ENCODE measurements around the gene WDR5.

WDR5 gene

GRCh38 chr9:134204041-134204440 is 68.2 kb downstream of the WDR5 start:
- H3K4me1 ChIP-seq (ENCODE audit: control insufficient read depth, insufficient read depth, low read length) = peaks cover 11% of the 10 kb centered on the region
- H3K27ac ChIP-seq (ENCODE audit: low read length) = no peak overlapping the region
- H3K9me3 ChIP-seq (ENCODE audit: control insufficient read depth in 2 of 2, low read length in 2 of 2) = peaks cover 0 to 12% of the 10 kb centered on the region in 2 donors
- no peaks in the 10 kb centered on the region for H3K36me3 ChIP-seq (ENCODE audit: control insufficient read depth in 2 of 2, insufficient read depth in 2 of 2, low read length in 2 of 2)
- no peak overlapping the region for H3K9ac ChIP-seq (ENCODE audit: low read length in 2 of 2)
- H3K27me3 ChIP-seq (ENCODE audit: control insufficient read depth in 1 of 2, insufficient read depth in 2 of 2, low read length in 2 of 2) = no peaks in the 10 kb centered on the region
- no peak overlapping the region for H3K4me3 ChIP-seq (ENCODE audit: low read length in 2 of 2)

- Histone ChIP-seq H3K36me3 (ENCODE audit: control insufficient read depth in 2 of 2, insufficient read depth in 2 of 2, low read length in 2 of 2) (no peaks in the 10 kb centered on the region), H3K4me1 (ENCODE audit: control insufficient read depth, insufficient read depth, low read length) (peaks cover 16% of the 10 kb centered on the region), H3K4me3 (ENCODE audit: low read length in 2 of 2) (no peak overlapping the region), H3K9me3 (ENCODE audit: control insufficient read depth in 2 of 2, low read length in 2 of 2) (peaks cover 0 to 12% of the 10 kb centered on the region in 2 donors), H3K27ac (ENCODE audit: low read length) (no peak overlapping the region), H3K9ac (ENCODE audit: low read length in 2 of 2) (no peak overlapping the region), H3K27me3 (ENCODE audit: control insufficient read depth in 1 of 2, insufficient read depth in 2 of 2, low read length in 2 of 2) (no peaks in the 10 kb centered on the region)
These were observed 69.2 kb downstream of the WDR5 start for GRCh38 chr9:134204991-134205578.

- H3K36me3 ChIP-seq (ENCODE audit: control insufficient read depth in 2 of 2, insufficient read depth in 2 of 2, low read length in 2 of 2) = no peaks in the 10 kb centered on the region
- no peak overlapping the region for H3K9ac ChIP-seq (ENCODE audit: low read length in 2 of 2)
- no peak overlapping the region for H3K4me3 ChIP-seq (ENCODE audit: low read length in 2 of 2)
- H3K9me3 ChIP-seq (ENCODE audit: control insufficient read depth in 2 of 2, low read length in 2 of 2) = peaks cover 0 to 11% of the 10 kb centered on the region in 2 donors
- H3K27me3 ChIP-seq (ENCODE audit: control insufficient read depth in 1 of 2, insufficient read depth in 2 of 2, low read length in 2 of 2) = no peaks in the 10 kb centered on the region
- H3K4me1 ChIP-seq (ENCODE audit: control insufficient read depth, insufficient read depth, low read length) = peaks cover 24% of the 10 kb centered on the region
- no peak overlapping the region for H3K27ac ChIP-seq (ENCODE audit: low read length)
These were observed 69.9 kb downstream of the WDR5 start for GRCh38 chr9:134205672-134206310.

- no peak overlapping the region for H3K27ac ChIP-seq (ENCODE audit: low read length)
These were observed 70.7 kb downstream of the WDR5 start for GRCh38 chr9:134206311-134207300.

GRCh38 chr9:134208310-134208841 is 72.5 kb downstream of the WDR5 start:
- Histone ChIP-seq H3K9ac (ENCODE audit: low read length in 2 of 2) (no peak overlapping the region), H3K27me3 (ENCODE audit: control insufficient read depth in 1 of 2, insufficient read depth in 2 of 2, low read length in 2 of 2) (no peaks in the 10 kb centered on the region), H3K9me3 (ENCODE audit: control insufficient read depth in 2 of 2, low read length in 2 of 2) (peaks cover 0 to 7% of the 10 kb centered on the region in 2 donors), H3K4me3 (ENCODE audit: low read length in 2 of 2) (no peak overlapping the region), H3K27ac (ENCODE audit: low read length) (no peak overlapping the region), H3K4me1 (ENCODE audit: control insufficient read depth, insufficient read depth, low read length) (peaks cover 33% of the 10 kb centered on the region), H3K36me3 (ENCODE audit: control insufficient read depth in 2 of 2, insufficient read depth in 2 of 2, low read length in 2 of 2) (no peaks in the 10 kb centered on the region)

More at GRCh38 chr9:134206311-134207300, 70.7 kb downstream of the WDR5 start:
- Histone ChIP-seq H3K36me3 (ENCODE audit: control insufficient read depth in 2 of 2, insufficient read depth in 2 of 2, low read length in 2 of 2) (no peaks in the 10 kb centered on the region), H3K9ac (ENCODE audit: low read length in 2 of 2) (no peak overlapping the region), H3K4me1 (ENCODE audit: control insufficient read depth, insufficient read depth, low read length) (peaks cover 31% of the 10 kb centered on the region), H3K4me3 (ENCODE audit: low read length in 2 of 2) (no peak overlapping the region), H3K9me3 (ENCODE audit: control insufficient read depth in 2 of 2, low read length in 2 of 2) (peaks cover 0 to 8% of the 10 kb centered on the region in 2 donors), H3K27me3 (ENCODE audit: control insufficient read depth in 1 of 2, insufficient read depth in 2 of 2, low read length in 2 of 2) (no peaks in the 10 kb centered on the region)

GRCh38 chr9:134208981-134209725 is 73.3 kb downstream of the WDR5 start:
- no peak overlapping the region for H3K9ac ChIP-seq (ENCODE audit: low read length in 2 of 2)
- no peak overlapping the region for H3K27ac ChIP-seq (ENCODE audit: low read length)
- no peak overlapping the region for H3K4me3 ChIP-seq (ENCODE audit: low read length in 2 of 2)
- no peaks in the 10 kb centered on the region for H3K36me3 ChIP-seq (ENCODE audit: control insufficient read depth in 2 of 2, insufficient read depth in 2 of 2, low read length in 2 of 2)
- no peaks in the 10 kb centered on the region for H3K27me3 ChIP-seq (ENCODE audit: control insufficient read depth in 1 of 2, insufficient read depth in 2 of 2, low read length in 2 of 2)
- peaks cover 0 to 7% of the 10 kb centered on the region in 2 donors for H3K9me3 ChIP-seq (ENCODE audit: control insufficient read depth in 2 of 2, low read length in 2 of 2)
- peaks cover 33% of the 10 kb centered on the region for H3K4me1 ChIP-seq (ENCODE audit: control insufficient read depth, insufficient read depth, low read length)

All from stomach smooth muscle (tissue), 2 donors.